Measurements from ENCODE around the gene NOL11.
A peak's percentile ranks its signal among the peaks of the same experiment; 100 is the strongest.

Gene NOL11

GRCh38 chr17:67712375-67712774, 5.4 kb upstream of the NOL11 start:
- no peaks in the 10 kb centered on the region for H3K36me3 Mint-ChIP-seq (ENCODE audit: low read depth)
- no peak for TF ChIP-seq CTCF (IDR thresholded peaks at IDR 0.05; ENCODE audit: unreplicated experiment in 3 of 3)
- H3K4me3 Mint-ChIP-seq = no peak overlapping the region
- H3K9me3 Mint-ChIP-seq = no peaks in the 10 kb centered on the region
- no peak overlapping the region for H3K27ac Mint-ChIP-seq
- peaks cover 5% of the 10 kb centered on the region for H3K27me3 Mint-ChIP-seq (ENCODE audit: low read depth)
- peaks cover 5% of the 10 kb centered on the region for H3K4me1 Mint-ChIP-seq

DNA sequence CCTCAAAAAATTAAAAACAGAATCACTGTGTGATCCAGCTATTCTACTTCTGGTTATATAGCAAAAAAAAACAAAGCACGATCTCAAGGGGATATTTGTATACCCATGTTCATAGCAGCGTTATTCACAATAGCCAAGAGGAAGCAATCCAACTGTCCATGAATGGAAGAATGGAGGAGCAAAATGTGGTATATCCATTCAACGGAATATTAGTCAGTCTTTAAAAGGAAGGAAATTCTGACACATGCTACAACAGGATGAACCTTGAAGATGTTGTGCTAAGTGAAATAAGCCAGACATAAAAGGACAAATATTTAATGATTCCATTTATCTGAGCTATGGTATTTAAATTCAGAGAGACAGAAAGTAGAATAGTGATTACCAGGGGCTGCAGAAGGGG, 4.6 kb upstream of the NOL11 start:
- Mint-ChIP-seq H3K27ac (no peak overlapping the region), H3K4me3 (no peak overlapping the region), H3K9me3 (no peaks in the 10 kb centered on the region), H3K27me3 (ENCODE audit: low read depth) (peaks cover 5% of the 10 kb centered on the region), H3K4me1 (peaks cover 13% of the 10 kb centered on the region), H3K36me3 (ENCODE audit: low read depth) (no peaks in the 10 kb centered on the region)
- no peak for TF ChIP-seq CTCF (IDR thresholded peaks at IDR 0.05; ENCODE audit: unreplicated experiment in 3 of 3)

GRCh38 chr17:67716405-67716798, 1.3 kb upstream of the NOL11 start:
- peak overlapping the region; percentile 97 to 100 (median 99) for H3K27ac Mint-ChIP-seq
- TF ChIP-seq CTCF (IDR thresholded peaks at IDR 0.05; ENCODE audit: unreplicated experiment in 3 of 3) = no peak
- H3K36me3 Mint-ChIP-seq (ENCODE audit: low read depth) = peaks cover 7% of the 10 kb centered on the region
- peaks cover 19% of the 10 kb centered on the region for H3K4me1 Mint-ChIP-seq
- peak overlapping the region; percentile 19 to 99 (median 98) for H3K4me3 Mint-ChIP-seq
- no peaks in the 10 kb centered on the region for H3K9me3 Mint-ChIP-seq
- no peaks in the 10 kb centered on the region for H3K27me3 Mint-ChIP-seq (ENCODE audit: low read depth)

DNA sequence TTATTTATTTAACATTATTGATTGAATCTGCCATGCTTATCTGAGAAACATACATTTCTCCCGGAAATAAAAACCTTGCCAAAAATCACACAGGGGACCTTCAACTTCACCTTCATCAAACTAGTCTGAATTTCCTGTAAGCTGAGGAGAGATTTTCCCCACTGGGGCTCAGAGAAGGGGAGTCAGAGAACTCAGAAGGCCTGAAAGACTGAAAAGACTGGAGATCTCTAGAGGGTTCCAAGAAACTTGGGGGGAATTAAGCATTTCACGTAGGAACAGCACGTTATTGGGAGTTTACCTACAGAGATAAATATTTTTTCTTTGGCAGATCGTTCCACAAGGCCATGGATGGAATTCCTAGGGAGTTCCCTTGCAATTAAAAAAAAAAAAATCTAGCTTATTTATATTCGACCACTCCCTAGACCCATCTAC, 528 bp upstream of the NOL11 start:
- H3K36me3 Mint-ChIP-seq (ENCODE audit: low read depth) = peaks cover 15% of the 10 kb centered on the region
- no peak for TF ChIP-seq CTCF (IDR thresholded peaks at IDR 0.05; ENCODE audit: unreplicated experiment in 3 of 3)
- H3K27me3 Mint-ChIP-seq (ENCODE audit: low read depth) = no peaks in the 10 kb centered on the region
- H3K4me3 Mint-ChIP-seq = peak overlapping the region; percentile 98 to 99 (median 98)
- peak overlapping the region; percentile 97 to 100 (median 99) for H3K27ac Mint-ChIP-seq
- H3K9me3 Mint-ChIP-seq = no peaks in the 10 kb centered on the region
- H3K4me1 Mint-ChIP-seq = peaks cover 19% of the 10 kb centered on the region

DNA sequence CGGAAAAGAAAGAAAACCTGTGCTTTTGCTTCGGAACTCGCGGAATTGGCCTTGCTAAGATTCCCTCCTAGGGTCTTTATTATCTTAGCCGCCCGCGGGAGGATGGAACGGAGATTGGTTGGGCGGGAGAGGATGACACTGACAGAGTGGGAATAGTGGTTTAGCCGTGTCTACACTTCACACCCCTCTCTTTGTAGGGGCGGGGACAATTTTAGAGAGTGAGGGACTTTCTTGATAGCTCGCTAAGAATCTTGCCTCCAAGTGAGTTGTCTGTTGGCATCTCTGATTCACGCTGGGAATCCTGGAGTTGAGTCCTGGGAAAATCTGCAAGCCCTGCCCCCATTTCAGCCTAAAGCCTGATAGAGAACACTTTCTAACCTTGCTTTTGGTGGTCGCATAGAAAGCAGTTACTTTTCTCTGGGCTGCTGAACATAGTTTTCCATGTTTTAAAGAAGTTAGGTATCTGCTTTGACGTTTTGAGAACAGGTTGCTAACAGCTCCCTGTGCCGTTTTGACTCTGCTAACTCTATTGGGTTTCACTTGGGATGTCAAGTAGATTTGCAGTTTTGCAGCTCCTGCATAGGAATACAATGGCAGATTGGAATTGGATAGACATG, 697 bp downstream of the NOL11 start:
- H3K36me3 Mint-ChIP-seq (ENCODE audit: low read depth) = peaks cover 19% of the 10 kb centered on the region
- peak overlapping the region; percentile 97 to 100 (median 99) for H3K27ac Mint-ChIP-seq

More for the DNA sequence above, 697 bp downstream of the NOL11 start:
- H3K4me3 Mint-ChIP-seq = peak overlapping the region; percentile 98 to 99 (median 98)
- no peaks in the 10 kb centered on the region for H3K27me3 Mint-ChIP-seq (ENCODE audit: low read depth)
- no peak for TF ChIP-seq CTCF (IDR thresholded peaks at IDR 0.05; ENCODE audit: unreplicated experiment in 3 of 3)
- no peaks in the 10 kb centered on the region for H3K9me3 Mint-ChIP-seq
- peaks cover 19% of the 10 kb centered on the region for H3K4me1 Mint-ChIP-seq

All from nephron (organoid).